Mucosa of stomach (tissue), 1 donor: ENCODE data around the gene NXT1.

Experiments
- H3K27me3 ChIP-seq: one replicate; pipeline ENCODE4 v1.7.0; 2013; ENCODE audit warnings: mild to moderate bottlenecking, low read length; ENCODE audit not compliant: control insufficient read depth, insufficient read depth
- H3K36me3 ChIP-seq: one replicate; pipeline ENCODE4 v1.7.0; 2013; ENCODE audit warnings: low read length; ENCODE audit not compliant: control insufficient read depth, insufficient read depth
- H3K4me1 ChIP-seq: one replicate; pipeline ENCODE4 v1.7.0; 2013; ENCODE audit warnings: mild to moderate bottlenecking, low read length; ENCODE audit not compliant: control insufficient read depth, insufficient read depth
- H3K4me3 ChIP-seq: one replicate; pipeline ENCODE4 v1.7.0; 2013; ENCODE audit warnings: low read length
- H3K9ac ChIP-seq: one replicate; pipeline ENCODE4 v1.7.0; 2013; ENCODE audit warnings: mild to moderate bottlenecking, low read length, moderate library complexity
- H3K9me3 ChIP-seq: one replicate; pipeline ENCODE4 v1.7.0; 2013; ENCODE audit warnings: mild to moderate bottlenecking, low read length, moderate library complexity; ENCODE audit not compliant: control insufficient read depth
- donor health status: Pancreatic carcinoma.

NXT1 gene

DNA sequence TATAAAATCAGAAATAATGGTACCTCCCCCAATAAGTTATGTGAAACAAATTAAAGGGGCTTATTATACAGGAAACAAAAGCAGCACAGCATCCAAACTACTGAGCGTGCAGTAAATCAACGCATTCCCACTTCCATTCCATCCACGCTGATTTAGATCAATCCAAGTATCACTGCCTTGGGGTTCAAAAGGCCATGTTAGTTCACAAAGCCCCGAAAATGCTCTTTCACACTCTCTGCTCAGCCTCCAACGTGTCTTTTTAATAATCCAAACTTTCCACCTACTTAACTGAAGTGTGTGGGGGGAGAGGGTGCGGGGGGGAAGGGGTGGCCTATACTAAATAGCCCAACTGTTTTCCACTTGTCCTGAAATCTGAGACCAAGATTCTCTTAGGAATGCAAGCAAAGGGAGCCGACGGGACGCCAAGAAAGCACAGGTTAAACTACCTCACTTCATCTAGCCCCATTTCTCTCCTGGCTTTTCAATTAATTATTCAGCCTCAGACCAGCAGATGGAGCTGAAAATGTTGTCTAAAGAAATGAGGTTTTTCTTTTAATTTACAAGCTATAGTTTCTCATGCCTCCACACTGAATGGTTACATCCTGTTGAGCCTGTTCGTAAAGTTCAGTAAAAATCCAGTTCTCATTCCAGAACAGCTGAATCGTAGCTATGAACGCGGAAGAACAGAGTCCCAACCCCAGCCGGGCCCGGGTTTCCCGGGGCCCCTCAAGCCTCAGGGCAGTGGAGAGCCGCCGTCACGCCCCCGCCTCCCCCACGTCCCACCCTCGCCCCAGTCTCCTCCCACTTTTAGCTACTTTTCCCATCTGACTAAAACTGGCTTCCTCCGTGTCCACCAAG lies 1.0 kb upstream of the NXT1 start:
- peaks cover 18% of the 10 kb centered on the region for H3K4me1 ChIP-seq
- no peaks in the 10 kb centered on the region for H3K9me3 ChIP-seq
- no peaks in the 10 kb centered on the region for H3K36me3 ChIP-seq
- peak overlapping the region; percentile 86 for H3K9ac ChIP-seq
- H3K27me3 ChIP-seq = no peaks in the 10 kb centered on the region
- peak overlapping the region; percentile 82 for H3K4me3 ChIP-seq

DNA sequence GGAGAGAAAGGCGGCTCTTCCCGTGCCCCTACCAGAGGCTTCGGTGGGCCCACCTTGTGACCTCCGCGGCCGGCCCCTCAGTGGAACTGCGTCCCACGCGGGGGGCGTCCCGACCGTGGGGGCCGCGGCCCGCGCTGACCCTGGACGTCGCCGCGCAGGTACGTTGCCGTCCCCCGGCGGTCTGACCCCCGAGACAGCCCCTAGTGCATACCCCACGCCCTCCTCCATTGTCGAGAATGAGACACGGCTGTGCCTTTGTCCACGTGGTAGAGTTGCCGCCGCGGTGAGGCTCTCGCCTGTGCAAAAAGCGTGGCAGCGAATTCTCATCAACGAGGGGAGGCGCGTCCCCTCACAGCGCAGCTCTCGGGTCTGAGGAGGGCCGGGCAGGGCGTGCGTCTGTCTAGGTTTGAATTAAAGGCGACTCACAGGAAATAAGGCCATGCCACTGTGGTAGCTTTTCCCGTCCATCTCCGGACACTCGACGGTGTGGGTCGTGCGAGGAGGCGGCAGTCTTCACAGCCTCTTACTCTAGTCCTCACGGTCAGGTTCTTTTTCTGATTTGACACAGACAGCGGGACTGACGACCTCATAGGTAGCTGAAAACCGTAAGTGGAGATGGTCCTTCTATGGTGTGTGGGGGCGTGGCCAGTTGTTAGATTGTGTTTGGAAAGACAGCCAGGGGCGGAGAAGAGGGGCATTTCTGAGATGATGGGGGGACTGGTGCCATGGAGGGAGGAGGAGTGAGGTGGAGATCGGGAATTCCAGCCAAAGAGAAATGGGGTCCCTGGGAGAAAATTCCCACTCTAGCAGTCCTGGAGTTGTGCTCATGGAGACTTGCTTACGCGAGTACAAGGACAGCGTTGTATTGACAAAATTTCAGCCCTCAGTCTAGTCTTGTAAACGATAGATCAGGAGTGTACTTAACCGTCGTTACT lies 580 bp downstream of the NXT1 start:
- Histone ChIP-seq H3K36me3 (no peaks in the 10 kb centered on the region), H3K4me1 (peaks cover 18% of the 10 kb centered on the region), H3K27me3 (no peaks in the 10 kb centered on the region), H3K9ac (peak overlapping the region; percentile 86), H3K9me3 (no peaks in the 10 kb centered on the region), H3K4me3 (peak overlapping the region; percentile 74)

DNA sequence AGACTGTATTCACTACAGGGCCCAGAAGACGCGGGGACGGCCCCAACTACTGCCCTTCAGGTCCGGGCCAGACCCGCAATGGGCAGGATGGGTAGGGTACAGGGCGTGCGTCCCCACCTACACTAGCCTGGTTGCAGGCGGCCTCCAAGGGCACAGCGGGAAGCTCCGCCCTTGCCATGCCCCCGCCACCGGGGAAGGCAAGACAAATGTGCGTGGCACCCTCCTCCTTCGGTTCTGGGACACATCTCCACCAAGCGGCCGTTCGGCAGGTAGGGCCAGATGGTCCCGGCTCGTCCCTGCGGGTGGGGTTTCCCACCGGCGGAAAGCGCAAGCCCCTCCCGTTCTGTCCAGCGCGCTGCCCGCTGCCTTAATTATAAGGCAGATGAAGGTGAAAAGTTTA lies 5.6 kb downstream of the NXT1 start:
- no peak overlapping the region for H3K9ac ChIP-seq
- H3K9me3 ChIP-seq = no peaks in the 10 kb centered on the region
- H3K4me3 ChIP-seq = no peak overlapping the region
- peaks cover 43% of the 10 kb centered on the region for H3K4me1 ChIP-seq
- H3K36me3 ChIP-seq = no peaks in the 10 kb centered on the region
- no peaks in the 10 kb centered on the region for H3K27me3 ChIP-seq

DNA sequence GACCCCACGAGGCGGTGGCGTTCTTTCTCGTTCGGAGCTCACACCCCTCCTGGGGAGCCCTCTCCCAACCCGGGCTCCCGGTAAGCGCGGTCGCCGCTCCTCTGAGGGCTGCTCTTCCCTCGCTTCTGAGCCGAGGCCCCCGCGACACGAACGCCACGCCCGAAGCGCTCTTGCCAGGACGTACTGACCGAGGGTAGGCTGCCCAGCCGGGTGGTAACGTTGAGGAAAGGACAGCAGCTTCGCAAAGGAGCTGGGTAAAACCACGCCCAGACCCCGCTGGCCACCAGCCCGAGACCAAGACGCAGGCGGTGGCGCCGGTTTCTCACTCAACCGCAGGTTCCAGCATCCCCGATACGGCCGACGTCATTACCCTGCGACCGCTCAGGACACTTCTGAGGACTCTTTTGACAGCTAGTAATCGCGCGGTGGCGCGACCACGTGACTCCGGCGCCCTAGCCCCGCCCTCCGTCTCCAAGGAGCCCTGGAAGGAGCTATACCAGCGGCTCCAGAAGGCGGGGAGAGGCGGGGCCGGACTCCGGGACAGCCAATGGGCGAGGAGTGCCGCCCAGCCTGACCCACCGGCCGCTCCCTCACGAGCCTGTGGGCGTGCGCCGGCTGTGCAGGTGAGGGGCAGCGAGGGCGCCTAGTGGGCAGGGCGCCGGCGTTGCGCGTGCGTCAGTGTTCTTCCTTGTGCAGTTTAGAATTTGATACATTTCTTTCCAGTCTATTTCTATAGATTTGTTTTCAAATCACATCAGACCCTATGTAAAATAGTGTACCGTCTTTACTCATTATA lies 7.4 kb downstream of the NXT1 start:
- Histone ChIP-seq H3K9me3 (no peaks in the 10 kb centered on the region), H3K27me3 (no peaks in the 10 kb centered on the region), H3K36me3 (no peaks in the 10 kb centered on the region), H3K9ac (peak overlapping the region; percentile 85), H3K4me3 (peak overlapping the region; percentile 85), H3K4me1 (peaks cover 36% of the 10 kb centered on the region)

DNA sequence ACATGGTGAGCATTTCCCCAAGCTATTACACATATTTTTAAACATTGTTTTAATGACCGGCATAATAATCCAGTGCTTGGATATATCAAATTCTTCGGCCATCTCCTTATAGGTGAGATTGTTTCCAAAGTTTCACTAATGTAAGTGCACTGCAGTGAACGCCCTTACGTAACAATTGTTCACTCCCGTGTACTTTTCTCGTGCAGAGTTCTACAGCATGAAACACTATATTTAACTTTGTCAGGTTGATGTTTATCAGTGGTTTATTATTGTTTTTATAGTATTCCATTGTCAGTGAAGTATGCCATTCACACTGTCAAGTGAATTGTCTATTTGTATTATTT lies 7.9 kb downstream of the NXT1 start:
- peaks cover 41% of the 10 kb centered on the region for H3K4me1 ChIP-seq
- no peaks in the 10 kb centered on the region for H3K36me3 ChIP-seq
- no peak overlapping the region for H3K4me3 ChIP-seq
- no peaks in the 10 kb centered on the region for H3K9me3 ChIP-seq
- H3K27me3 ChIP-seq = no peaks in the 10 kb centered on the region
- H3K9ac ChIP-seq = peak overlapping the region; percentile 20

DNA sequence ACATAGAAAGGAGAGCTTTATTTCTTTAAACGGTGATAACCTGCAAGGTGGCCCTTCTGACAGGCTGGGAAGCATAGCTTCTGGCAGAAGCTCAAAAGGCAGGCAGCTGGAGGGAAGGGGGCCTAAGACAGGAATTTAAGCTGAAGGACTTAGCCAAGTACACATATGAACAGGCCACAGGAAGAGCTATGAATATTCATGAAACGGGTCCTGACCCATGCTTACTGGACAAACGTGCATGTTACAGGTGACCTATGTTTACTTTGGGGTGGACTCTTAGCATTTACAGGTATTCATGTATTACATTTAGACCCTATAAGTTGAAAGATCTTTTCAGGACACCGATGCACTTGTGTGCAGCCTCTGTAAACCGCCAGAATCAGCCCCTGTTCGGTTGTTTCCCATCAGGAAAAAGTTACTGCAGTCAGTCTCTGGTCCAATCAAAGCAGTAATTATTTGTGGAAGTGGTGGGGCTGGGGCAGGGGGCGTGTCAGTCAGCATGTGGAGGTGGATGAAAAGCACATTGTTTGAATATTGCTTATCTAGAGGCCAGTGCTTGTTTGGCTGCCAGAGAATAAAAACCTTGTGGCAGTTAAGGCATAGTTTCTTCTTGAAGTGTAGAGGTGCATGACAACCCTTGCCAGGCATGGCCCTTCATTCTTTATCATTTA lies 8.5 kb downstream of the NXT1 start:
- H3K36me3 ChIP-seq = no peaks in the 10 kb centered on the region
- H3K4me3 ChIP-seq = no peak overlapping the region
- peak overlapping the region; percentile 20 for H3K9ac ChIP-seq
- no peaks in the 10 kb centered on the region for H3K9me3 ChIP-seq
- peaks cover 41% of the 10 kb centered on the region for H3K4me1 ChIP-seq
- no peaks in the 10 kb centered on the region for H3K27me3 ChIP-seq

DNA sequence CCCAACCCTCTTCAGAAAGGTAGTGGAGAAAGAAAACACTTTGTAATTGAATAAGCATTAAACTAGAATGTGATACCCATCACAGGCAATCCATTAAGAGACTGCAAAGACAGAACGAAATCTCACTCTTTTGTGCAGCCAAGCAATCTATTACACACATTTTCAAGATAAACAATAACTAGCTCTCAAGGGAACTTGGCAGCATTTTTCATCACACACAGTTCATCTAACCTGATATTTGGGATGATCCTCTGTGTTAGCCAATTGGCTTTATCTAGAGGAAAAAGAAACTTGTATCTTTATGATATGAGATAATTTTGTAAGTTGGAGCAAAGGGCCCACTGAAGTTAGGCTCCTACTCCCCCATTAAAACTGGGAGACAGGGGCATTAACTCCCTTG lies 9.9 kb downstream of the NXT1 start:
- H3K27me3 ChIP-seq = no peaks in the 10 kb centered on the region
- H3K9me3 ChIP-seq = no peaks in the 10 kb centered on the region
- no peak overlapping the region for H3K4me3 ChIP-seq
- H3K4me1 ChIP-seq = peaks cover 41% of the 10 kb centered on the region
- peak overlapping the region; percentile 19 for H3K9ac ChIP-seq
- no peaks in the 10 kb centered on the region for H3K36me3 ChIP-seq

DNA sequence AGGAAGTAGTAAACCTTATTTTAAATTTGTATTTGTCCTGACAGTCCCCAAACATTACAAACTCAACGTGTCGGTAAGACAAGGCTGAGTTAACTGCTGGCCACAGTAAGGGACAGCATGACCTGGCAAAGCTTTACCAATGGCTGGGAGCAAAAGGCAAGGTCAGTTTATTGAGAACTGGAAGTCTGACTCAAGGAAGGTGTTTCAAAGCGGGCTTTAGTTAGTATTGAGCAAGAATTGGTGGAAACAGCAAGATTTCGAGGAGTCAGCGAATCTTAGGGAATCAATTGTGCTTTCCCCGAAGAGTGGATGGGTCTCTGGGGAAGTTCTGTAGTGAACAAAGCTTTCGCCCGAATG lies 10.5 kb downstream of the NXT1 start:
- Histone ChIP-seq H3K4me1 (peaks cover 45% of the 10 kb centered on the region), H3K4me3 (peak overlapping the region; percentile 64), H3K36me3 (no peaks in the 10 kb centered on the region), H3K9ac (peak overlapping the region; percentile 92), H3K9me3 (no peaks in the 10 kb centered on the region), H3K27me3 (no peaks in the 10 kb centered on the region)

DNA sequence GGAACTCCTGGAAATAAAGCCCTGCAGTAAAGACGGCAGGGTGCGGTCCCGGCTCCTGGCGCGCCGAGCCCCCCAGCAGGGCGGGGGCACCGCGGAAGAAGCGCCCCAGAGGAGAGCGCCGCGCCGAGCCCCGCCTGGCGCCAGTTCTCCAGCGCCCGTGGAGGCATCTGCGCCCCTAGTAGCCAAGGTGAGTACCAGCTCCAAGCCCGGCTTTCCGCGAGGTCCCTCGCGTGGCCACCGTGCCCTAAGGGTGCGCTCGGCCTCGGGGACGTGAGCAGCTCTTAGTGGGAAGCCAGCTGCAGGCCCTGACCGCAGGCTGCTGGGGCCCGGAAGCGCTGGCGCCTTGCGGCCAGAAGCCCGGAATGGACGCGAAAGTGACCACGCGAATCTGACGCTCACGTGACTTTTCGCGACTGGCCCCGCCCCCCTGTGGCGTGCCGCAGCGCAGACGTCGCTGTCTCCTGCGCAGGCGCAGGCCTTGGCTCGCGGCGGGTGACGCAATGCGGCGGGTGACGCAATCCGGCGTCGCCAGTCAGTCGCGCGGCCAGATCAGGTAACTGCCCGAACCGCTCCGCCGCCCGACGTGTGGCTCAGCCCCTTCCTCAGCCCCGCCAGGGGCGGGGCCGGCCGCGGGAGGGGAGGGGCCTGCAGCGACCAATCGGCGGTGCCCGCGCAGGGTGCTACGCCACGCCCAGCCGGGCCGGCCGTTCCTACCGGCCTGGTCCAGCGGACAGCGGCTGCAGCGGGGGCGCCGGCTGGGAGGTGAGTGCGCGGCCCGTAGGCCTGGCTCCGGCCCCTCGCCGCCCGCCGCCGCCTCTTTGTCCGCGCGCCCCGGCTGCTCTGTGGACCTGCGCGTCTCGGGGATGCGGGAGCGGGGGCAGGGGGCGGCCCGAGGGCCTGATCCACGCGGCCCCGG lies 11.1 kb downstream of the NXT1 start, which contains the start of gene GZF1:
TSS of gene GZF1 (plus strand) at position 707 of the 916 bp plus-strand sequence. CDS start 2,202 bp downstream, outside the sequence.
- Histone ChIP-seq H3K27me3 (no peaks in the 10 kb centered on the region), H3K36me3 (no peaks in the 10 kb centered on the region), H3K9me3 (no peaks in the 10 kb centered on the region), H3K4me3 (peak within 1 kb of the TSS; percentile 64), H3K9ac (peak within 1 kb of the TSS; percentile 92), H3K4me1 (peaks cover 51% of the 10 kb centered on the region)

DNA sequence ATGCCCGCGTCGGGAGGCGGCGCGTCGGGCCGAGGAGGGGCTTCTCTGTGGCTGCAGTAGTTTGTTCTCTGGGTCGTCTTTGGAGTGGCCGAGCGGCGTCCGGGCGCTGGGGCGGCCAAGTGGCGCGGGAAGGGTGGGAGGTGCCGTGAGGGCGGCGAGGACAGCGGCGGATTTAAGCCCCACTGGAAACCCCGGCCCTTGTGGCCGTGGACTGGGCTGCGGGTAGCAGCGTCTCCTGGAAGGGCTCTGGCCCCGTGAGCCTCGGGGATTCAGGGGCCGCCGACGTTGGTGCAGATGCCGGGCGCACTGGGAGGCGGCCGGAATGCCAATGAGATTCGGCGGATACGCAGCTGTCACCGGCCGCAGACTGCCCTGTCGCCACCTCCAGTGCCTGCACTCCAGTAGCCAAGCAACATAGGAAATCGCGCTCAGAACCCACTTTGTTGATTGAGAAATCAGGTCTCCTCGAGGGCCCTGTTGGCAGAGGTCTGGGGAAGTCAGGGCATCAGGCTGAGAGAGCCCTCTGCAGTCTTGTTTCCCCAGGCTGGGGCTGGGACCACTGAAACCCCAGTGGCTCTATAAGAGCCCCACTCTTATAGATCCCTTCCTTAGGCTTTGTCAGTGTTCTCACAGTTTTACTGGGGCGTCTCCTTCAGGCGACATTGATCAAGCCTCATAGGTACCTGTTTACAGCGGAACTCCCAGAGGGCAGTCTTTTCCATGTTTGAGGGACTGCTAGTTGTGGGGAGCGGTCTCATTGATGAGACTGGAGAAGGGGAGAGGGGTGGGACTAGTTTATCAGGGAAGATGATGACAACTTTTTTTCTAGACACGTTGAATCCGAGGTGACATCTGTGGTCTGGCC lies 12.0 kb downstream of the NXT1 start:
- Histone ChIP-seq H3K4me3 (peak overlapping the region; percentile 10), H3K9me3 (no peaks in the 10 kb centered on the region), H3K36me3 (no peaks in the 10 kb centered on the region), H3K4me1 (peaks cover 44% of the 10 kb centered on the region), H3K9ac (peak overlapping the region; percentile 79), H3K27me3 (no peaks in the 10 kb centered on the region)
